OCI-LY1 (cell line): Measurements from ENCODE around the gene NEURL1.

ENCODE experiments used
- CTCF ChIP-seq: fragments of 200-600 bp; sonication (generic), shearing (Covaris generic); IDR thresholded peaks from 2 replicates; pipeline ENCODE4 v1.5.1; 2017; ENCODE audit warnings: mild to moderate bottlenecking, antibody characterized with exemption, low read length, moderate library complexity, mixed read lengths
- EZH2 ChIP-seq: fragments of 200-600 bp; sonication (generic), shearing (Covaris generic); IDR thresholded peaks from 2 replicates; pipeline ENCODE4 v1.8.0; 2017; ENCODE audit warnings: borderline replicate concordance, mixed run types, mild to moderate bottlenecking, antibody characterized with exemption, low read length, moderate library complexity, mixed read lengths

GRCh38 chr10:103616705-103617601, 123.4 kb downstream of the NEURL1 start:
- TF ChIP-seq CTCF (no peak), EZH2 (no peak)
